Measurements from ENCODE around the gene SLC25A52.
"Not testable (repeated sequence)": the region's sequence is repeated elsewhere in the genome, so short reads cannot be mapped to it uniquely, and the experiment has no call there.

The SLC25A52 gene, protein sequence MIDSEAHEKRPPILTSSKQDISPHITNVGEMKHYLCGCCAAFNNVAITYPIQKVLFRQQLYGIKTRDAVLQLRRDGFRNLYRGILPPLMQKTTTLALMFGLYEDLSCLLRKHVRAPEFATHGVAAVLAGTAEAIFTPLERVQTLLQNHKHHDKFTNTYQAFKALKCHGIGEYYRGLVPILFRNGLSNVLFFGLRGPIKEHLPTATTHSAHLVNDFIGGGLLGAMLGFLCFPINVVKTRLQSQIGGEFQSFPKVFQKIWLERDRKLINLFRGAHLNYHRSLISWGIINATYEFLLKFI

GRCh38 chr18:31760695-31761094 lies at the start of gene SLC25A52:
Gene SLC25A52, minus strand, starts transcription at chr18:31760880. Its CDS starts 219 bp downstream, at chr18:31760661.
- DNase-seq: no peak

- DNase-seq: not testable (repeated sequence)
Observed at GRCh38 chr18:31809049-31809448, 48.4 kb upstream of the SLC25A52 start.

- no peak for DNase-seq
Observed at GRCh38 chr18:31801078-31801477, 40.4 kb upstream of the SLC25A52 start.

GRCh38 chr18:31799257-31799656 lies 38.6 kb upstream of the SLC25A52 start:
- not testable (repeated sequence) for DNase-seq

DNA sequence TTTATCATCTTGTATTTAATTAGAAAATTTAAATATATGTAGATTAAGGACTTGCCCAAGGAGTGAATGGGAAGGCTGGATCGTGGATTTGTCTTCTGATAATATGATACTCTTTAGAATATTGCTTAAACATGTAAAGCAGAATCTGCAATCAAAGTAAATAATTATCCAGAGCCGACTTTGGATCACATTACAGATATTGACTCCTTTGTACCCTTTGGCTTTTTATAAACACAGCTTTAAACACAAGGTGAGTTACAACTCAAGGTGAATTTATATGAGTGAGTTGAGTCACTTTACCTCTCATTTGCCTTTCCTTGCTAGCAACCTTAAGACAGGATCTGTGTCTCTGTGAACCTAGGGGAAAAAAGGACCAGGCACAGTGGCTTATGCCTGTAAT lies 37.7 kb upstream of the SLC25A52 start:
- no peak for DNase-seq

DNA sequence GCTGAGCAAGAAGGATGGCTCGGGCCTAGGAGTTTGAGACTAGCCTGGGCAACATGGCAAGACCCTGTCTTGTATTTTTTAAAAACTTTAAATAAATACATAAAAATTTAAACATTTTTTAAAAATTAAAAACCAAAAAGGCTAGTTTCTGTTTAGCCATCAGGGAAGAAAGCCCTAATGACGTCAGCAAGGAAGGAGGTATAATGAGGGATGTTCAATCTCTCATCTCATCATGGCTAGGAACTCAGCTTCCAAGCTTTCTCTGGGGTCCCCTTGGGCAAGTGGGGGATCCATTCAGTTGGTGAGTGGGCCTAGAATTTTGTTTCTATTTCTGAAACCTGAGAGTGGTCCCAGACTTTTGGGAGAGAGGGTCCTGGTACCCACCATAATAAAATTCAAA lies 35.1 kb upstream of the SLC25A52 start:
- DNase-seq: no peak

GRCh38 chr18:31793531-31793930 lies 32.9 kb upstream of the SLC25A52 start:
- DNase-seq: no peak

GRCh38 chr18:31792580-31792911 lies 31.9 kb upstream of the SLC25A52 start:
- DNase-seq: no peak

DNA sequence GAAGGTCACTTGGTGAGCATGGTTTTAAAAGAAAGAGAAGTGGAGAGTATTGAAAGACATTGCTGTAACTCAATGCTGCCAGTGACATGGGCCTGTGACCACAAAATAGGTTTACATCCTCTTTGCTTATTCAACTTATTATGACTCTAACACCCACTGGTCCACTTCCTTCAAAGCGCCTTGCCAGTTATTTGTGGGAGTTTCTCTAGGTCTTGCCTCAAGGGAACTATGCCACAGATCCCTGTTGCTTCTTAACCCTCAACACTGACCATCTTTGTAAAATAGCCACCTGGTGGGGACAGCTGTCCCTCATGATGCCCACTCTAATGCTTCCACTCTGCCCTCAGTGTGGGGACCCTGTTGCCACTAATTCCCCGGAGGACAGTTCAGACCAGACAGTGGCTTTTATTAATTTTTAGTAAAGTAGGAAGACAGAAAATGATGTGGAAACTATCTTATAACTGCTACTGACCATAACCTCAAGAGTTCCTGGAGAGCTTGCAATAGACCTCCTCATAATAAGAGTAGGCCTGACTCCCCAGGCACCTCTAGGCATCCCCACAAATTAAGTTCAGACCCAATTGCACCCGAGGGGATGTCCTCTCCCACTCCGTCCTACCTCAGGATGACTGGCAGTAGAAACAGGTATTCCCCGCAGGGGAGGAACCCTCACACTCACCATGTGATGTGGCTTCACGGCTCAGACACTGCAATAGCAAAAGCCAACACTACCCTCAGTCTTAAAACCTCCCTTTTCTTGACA lies 31.3 kb upstream of the SLC25A52 start:
- no peak for DNase-seq

GRCh38 chr18:31789409-31789808 lies 28.7 kb upstream of the SLC25A52 start:
- no peak for DNase-seq

- DNase-seq: no peak
Observed at GRCh38 chr18:31783059-31783458, 22.4 kb upstream of the SLC25A52 start.

- DNase-seq: no peak
Observed at GRCh38 chr18:31778391-31778950, 17.8 kb upstream of the SLC25A52 start.

DNA sequence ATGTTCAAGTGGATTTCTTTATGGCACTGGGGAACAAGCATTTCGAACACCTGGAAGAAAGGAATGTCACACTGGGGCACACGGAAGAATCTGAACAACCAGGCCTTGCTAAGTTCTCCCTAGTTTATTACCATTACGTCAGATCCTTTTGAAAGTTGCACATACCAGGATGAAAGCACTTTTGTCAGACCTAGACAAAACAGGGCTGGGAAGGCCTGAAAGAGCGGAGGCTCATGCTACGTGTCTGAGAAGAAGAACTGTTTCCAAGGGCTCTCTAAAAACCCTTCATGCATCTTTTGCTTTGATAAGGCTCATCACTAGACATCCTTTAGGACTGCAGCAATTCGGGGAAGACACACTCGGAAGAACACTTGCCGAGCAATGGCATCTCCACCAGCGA lies 15.4 kb upstream of the SLC25A52 start:
- DNase-seq: no peak

DNA sequence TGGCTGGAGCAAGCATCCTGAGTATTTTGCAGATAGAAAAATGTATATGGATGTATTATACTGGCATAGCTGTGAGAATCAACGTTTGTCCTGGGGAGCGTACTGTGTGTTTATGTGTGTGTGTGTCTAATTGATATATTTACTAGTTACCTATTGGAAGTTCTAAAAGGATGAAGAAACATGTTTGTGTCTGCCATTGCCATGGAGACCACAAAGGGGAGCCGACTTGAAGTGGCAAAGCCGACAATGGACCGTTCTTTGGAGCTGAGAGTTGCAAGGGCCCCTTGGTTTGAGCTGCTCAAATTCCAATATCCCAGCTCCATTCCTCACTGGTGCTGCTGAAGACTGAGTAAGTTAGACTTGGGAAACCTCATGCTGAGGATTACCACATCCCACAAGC lies 14.3 kb upstream of the SLC25A52 start:
- DNase-seq: no peak

- no peak for DNase-seq
Observed at GRCh38 chr18:31774477-31774785, 13.8 kb upstream of the SLC25A52 start.

DNA sequence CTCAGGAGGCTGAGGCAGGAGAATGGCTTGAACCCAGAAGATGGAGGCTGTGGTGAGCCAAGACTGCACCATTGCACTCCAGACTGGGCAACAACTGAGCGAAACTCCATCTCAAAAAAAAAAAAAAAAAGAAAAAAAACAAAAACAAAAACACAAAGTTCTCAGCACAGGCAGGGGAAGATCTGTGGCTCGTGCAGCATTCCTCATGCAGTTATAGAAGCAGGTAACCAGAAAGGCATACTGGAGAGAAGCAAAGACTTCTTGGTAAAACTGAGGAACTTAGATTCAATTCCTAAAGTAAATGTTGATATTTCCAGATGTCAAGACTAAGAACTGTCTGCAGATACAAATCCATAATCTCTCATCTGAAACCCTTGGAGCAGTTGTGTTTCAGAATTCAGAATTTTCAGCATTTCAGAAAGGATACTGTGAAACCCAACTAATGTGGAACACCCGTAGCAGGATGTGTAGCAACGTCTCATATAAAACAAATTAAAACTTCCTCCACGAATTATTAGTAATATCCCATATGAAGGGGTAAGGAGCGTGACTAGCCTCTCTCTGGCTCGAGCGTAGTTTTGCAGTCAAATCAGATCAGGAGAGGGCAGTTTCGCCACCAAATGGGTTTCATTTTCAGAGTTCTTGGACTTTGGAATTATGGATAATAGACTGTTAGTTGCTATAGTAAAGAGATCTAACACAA lies 13.2 kb upstream of the SLC25A52 start:
- DNase-seq: no peak

DNA sequence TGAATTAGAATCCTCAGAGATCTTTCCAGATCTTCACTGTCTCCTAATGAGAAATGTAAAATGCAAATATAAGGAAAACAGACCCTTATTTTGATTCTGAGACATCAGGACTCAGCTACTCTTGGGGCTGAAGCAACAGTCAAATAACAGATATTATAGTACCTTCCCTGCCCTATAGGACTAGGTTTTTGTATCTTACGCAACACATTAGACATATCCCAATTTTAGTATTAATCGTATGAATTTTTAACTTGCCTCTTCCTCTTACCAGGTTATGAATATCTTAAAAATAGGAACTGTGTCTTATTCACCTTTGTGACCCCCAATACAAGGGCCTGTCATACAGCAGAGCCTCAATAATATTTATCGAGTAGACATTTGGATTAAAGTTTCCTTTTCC lies 12.0 kb upstream of the SLC25A52 start:
- DNase-seq: no peak

GRCh38 chr18:31750273-31750672 lies 10.4 kb downstream of the SLC25A52 start:
- DNase-seq: no peak

DNA sequence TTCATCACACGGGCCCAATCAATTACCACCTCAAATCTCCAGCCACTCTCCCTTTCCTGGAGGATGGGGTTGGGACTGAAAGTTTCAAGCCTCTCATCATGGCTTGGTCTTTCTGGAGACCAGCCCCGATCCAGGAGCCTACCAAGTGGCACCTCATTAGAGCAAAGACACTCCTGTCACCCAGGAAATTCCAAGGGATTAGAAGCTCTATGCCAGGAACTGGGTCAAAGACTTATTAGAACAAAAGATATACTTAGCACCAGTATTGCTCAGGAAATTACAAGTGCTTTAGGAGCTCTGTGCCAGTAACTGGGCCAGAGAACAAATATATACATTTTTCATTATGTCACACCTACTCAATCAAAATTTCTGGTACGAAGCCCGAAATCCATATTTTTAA lies 14.3 kb downstream of the SLC25A52 start:
- DNase-seq: no peak

DNA sequence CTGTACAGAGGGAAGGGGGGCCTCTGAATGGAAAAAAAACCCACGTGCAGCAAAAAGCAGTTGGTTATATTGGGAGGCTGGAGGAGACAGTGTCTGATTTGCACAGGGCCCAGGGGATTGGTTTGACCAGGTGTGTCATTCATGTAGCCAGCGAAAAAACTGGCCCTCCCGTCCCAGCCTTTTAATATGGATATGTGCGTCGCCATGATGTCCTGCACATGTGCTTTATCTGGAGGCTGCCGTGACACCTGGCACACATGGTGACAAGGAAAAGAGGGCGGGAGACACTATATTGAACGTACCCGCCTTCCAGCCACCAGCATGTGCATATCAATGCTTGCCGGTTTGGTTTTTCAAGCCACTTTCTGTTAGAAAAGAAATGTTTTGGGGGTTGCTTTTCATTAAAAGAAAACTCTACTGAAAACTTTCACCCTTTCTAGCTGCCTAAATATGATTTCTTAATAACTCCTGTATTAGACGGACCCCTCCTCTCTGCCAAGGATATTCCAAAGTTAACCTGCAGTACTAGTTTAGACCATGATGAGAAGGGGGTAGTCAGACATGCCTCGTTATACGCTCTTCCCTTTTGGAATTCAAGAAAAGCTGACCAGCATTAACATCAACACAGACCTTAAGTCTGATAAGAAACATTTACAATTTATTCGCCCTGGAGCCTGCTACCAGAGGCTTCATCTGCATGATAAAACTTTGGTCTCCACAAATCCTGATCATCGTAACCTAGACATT lies 16.2 kb downstream of the SLC25A52 start:
- no peak for DNase-seq

GRCh38 chr18:31743600-31743999 lies 17.1 kb downstream of the SLC25A52 start:
- DNase-seq: not testable (repeated sequence)

DNA sequence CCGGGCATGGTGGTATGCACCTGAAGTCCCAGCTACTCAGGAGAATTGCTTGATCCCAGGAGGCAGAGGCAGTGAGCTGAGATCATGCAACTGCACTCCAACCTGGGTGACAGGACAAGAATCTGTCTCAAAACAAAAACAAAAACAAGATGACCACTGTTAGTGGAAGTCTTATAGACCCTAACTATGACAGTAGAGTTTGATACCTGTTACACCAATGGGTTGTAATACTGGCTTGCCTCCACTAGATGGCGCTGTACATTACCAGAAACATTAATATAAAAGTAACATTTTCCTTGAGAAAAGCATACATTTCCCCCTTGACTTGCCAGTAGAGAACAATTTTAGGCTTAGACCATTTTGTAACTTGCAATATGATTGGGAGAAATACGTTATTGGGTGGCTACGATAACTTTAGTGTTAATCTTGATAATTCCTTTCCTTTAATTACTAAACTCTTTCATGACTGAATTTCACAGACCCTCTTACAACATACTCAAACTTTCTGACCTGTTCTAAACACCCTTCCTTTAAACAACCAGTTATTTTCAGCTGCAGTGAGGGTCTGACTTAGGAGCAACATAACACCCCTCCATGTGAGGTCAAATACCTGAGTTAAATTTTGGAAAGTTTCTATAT lies 19.5 kb downstream of the SLC25A52 start:
- DNase-seq: no peak

GRCh38 chr18:31740180-31740579 lies 20.5 kb downstream of the SLC25A52 start:
- no peak for DNase-seq
